GM12874 (cell line): Measurements from ENCODE around the gene PCSK5.

Experiments
- TF ChIP-seq, protein P1 (sequence below): IDR thresholded peaks from 2 replicates; pipeline ENCODE4 v1.5.1; 2011; ENCODE audit warnings: low read depth, mild to moderate bottlenecking, control low read depth, low read length, moderate library complexity; ENCODE audit not compliant: insufficient read depth

The PCSK5 gene

DNA sequence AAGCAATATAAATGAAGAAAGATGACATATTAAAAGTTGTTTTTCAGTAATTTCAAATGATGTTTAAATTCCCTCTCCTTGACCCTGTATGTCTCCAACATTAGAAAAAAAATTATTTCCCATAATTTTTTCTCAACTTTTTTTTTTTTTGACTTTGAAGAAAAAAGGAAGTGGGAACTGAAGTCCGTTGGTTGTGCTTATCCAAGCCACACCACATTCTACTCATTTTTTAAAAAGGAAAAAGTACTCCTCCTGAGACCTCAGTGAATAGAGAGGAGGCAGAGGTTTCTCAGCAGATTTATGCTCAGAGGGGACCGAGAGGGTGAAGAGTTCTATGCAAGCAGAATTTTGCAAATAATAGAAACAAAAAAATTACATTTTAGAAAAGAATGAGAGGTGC is 123.3 kb downstream of the PCSK5 start:
- TF ChIP-seq, protein P1, sequence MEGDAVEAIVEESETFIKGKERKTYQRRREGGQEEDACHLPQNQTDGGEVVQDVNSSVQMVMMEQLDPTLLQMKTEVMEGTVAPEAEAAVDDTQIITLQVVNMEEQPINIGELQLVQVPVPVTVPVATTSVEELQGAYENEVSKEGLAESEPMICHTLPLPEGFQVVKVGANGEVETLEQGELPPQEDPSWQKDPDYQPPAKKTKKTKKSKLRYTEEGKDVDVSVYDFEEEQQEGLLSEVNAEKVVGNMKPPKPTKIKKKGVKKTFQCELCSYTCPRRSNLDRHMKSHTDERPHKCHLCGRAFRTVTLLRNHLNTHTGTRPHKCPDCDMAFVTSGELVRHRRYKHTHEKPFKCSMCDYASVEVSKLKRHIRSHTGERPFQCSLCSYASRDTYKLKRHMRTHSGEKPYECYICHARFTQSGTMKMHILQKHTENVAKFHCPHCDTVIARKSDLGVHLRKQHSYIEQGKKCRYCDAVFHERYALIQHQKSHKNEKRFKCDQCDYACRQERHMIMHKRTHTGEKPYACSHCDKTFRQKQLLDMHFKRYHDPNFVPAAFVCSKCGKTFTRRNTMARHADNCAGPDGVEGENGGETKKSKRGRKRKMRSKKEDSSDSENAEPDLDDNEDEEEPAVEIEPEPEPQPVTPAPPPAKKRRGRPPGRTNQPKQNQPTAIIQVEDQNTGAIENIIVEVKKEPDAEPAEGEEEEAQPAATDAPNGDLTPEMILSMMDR: no peak

DNA sequence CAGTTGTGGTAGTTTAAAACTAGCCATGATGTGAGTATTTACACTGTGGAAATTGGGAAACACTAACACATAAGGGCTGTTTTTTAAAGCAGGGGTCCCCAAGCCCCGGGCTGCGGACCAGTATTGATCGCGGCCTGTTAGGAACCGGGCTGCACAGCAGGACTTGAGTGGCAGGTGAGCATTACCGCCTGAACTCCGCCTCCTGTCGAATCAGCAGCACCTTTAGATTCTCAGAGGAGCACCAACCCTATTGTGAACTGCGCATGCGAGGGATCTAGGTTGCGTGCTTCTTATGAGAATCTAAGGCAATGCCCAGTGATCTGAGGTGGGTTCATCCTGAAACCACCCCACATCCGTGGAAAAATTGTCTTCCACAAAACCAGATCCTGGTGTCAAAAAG is 127.8 kb downstream of the PCSK5 start:
- TF ChIP-seq, protein P1: no peak

DNA sequence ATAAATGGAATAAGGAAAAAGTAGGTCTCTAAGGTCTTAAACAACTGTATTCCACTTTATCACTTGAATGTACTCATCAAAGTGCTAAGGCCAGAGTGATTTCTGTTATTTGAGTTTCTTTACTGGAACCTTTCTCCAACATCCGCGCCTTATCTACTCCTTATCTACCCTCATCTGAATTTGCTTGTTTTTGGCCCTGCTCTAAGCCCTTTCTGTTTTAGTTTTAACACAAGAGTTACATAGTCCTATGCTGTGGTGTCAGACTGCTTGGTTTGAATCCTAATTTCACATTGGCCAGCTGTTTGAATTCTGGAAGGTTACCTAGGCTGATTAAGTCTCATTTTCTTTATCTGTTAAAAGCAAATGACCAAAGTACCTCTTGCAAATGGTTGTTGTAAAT is 128.3 kb downstream of the PCSK5 start:
- TF ChIP-seq, protein P1: no peak

DNA sequence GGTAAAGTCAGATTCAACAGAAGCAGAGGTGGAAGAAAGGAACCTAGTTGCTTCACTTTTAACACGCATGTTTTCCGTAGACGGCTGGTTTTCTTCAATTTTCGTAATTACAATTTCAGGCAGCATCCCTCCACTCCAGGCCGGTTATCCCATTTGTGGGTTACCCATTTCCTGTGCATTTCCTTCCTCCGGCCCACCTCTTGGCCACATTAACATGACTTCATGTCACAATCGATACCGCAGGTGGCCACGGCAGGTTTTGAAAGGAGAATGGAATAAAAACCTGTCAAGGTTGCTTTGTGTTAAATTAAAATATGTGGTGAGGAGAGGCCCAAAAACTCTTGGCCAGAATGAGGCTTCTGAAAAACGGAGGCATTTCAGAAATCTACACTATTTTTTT is 130.2 kb downstream of the PCSK5 start:
- TF ChIP-seq, protein P1: no peak

DNA sequence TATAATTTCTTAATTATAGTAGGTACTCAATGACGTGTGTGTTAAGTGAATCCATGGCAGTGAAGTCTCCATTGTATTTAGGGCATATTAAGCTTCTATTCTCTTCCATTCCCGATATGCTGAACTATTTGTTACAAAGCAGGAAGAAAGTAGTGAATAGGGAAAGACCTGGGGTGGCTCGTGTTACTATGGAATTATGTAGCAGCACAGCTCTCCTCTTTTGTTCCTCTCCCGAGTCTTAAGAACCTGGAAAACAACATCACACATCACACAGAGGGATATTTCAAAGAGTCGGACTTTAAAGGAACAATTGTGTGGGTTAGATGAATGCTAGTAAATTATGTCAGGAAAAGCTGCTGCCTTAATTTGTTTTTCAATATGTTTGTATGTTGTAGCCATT is 131.8 kb downstream of the PCSK5 start:
- TF ChIP-seq, protein P1: no peak

DNA sequence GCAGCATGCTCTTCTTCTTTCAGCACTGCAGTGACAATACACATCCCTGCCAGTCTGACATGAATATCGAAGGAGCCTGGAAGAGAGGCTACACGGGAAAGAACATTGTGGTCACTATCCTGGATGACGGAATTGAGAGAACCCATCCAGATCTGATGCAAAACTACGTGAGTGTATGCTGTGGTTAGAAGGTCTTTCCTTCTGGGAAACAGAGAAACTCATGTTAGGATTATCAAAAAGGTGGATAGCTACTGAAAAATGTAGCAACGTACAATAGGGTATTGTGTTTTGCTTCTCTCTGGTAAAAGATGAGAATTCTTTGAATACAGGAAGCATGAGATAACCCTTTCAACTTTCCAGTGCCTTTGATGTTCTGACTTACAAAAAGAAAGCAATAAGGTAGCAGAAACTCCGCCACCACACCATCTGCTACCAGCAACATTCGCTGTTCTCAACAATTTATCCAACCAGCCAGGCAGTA is 133.3 kb downstream of the PCSK5 start:
- TF ChIP-seq, protein P1: no peak

DNA sequence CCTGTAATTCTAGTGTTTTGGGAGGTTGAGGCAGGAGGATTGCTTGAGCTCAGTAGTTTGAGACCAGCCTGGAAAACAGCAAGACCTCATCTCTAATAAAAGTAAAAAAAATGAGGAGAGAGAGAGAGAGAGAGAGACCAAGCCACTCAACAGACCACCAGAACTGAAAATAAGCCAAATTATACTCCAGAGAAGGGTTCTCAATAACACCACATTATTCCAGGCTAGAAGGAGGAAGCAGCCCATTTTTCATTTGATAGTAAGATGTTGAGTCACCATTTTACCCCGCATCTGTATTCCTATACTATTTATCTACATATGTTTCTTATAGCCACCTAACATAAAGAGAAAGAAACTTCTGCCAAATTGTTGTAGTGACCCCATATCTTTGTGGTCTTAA is 134.8 kb downstream of the PCSK5 start:
- TF ChIP-seq, protein P1: no peak

DNA sequence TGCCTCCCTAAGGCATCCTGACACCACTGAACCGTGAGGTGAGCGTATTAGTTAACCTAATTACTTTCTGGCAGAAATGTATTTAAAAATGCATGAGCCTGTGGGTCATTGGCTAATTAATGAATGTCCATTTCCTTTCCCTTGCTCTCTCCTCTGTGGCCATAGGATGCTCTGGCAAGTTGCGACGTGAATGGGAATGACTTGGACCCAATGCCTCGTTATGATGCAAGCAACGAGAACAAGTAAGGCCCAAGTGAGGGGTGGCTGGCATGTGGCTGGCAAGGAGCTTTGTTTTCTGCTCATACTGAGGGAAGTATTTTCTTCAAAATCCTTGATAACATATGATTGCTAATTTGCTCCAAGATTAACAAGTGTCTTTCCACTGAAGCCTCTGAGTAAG is 136.3 kb downstream of the PCSK5 start:
- TF ChIP-seq, protein P1: no peak
